Activated T-cell treated with anti-CD3 and anti-CD28 coated beads, Interleukin-2, amount 50 U/mL, for 24 hours (primary cell): ENCODE results near the gene PMM1.

Experiments used
- DNase-seq: peaks from one replicate; pipeline ENCODE4 v3.0.0-alpha.2; 2020
- H3K27ac Mint-ChIP-seq: 2 replicates; pipeline ENCODE4 v1.8.0; 2020; ENCODE audit warnings: mild to moderate bottlenecking, mixed read lengths
- H3K27me3 Mint-ChIP-seq: 2 replicates; pipeline ENCODE4 v1.8.0; 2020; ENCODE audit warnings: mixed read lengths
- H3K36me3 Mint-ChIP-seq: 2 replicates; pipeline ENCODE4 v1.8.0; 2020; ENCODE audit warnings: low read depth, mixed read lengths
- H3K4me1 Mint-ChIP-seq: 2 replicates; pipeline ENCODE4 v1.8.0; 2020; ENCODE audit warnings: low read depth, mixed read lengths
- H3K4me3 Mint-ChIP-seq: 2 replicates; pipeline ENCODE4 v1.8.0; 2020; ENCODE audit warnings: mild to moderate bottlenecking, moderate library complexity, mixed read lengths
- H3K9me3 Mint-ChIP-seq: 2 replicates; pipeline ENCODE4 v1.8.0; 2020; ENCODE audit warnings: mixed read lengths

PMM1 gene

GRCh38 chr22:41528938-41529561, 60.6 kb downstream of the PMM1 start:
- Mint-ChIP-seq H3K4me3 (no peak overlapping the region), H3K36me3 (peaks cover 96% of the 10 kb centered on the region), H3K4me1 (peaks cover 17% of the 10 kb centered on the region), H3K27ac (peak overlapping the region; percentile 76), H3K27me3 (no peaks in the 10 kb centered on the region), H3K9me3 (no peaks in the 10 kb centered on the region)
- no peak for DNase-seq

GRCh38 chr22:41528132-41528766, 61.4 kb downstream of the PMM1 start:
- peaks cover 18% of the 10 kb centered on the region for H3K4me1 Mint-ChIP-seq
- peak overlapping the region; percentile 76 for H3K27ac Mint-ChIP-seq
- peaks cover 97% of the 10 kb centered on the region for H3K36me3 Mint-ChIP-seq
- peak; percentile 34 for DNase-seq
- no peaks in the 10 kb centered on the region for H3K9me3 Mint-ChIP-seq
- no peak overlapping the region for H3K4me3 Mint-ChIP-seq
- H3K27me3 Mint-ChIP-seq: no peaks in the 10 kb centered on the region
